HEK293 (cell line): ENCODE results near the gene C3AR1.

Experiments
- GFI1B ChIP-seq: fragments of 450-650 bp; formaldehyde crosslinking; IDR thresholded peaks from 2 replicates; pipeline ENCODE4 v1.5.1; 2016; ENCODE audit warnings: missing biosample characterization, missing genetic modification characterization
- HOXD13 ChIP-seq: sonication (generic); formaldehyde crosslinking; IDR thresholded peaks from 2 replicates; pipeline ENCODE4 v1.8.0; 2022; ENCODE audit warnings: missing genetic modification reagents, borderline replicate concordance
- KLF9 ChIP-seq: fragments of 450-650 bp; formaldehyde crosslinking; IDR thresholded peaks from 2 replicates; pipeline ENCODE4 v1.5.1; 2016; ENCODE audit warnings: missing biosample characterization, missing genetic modification characterization, low read depth
- PRDM1 ChIP-seq: fragments of 450-650 bp; formaldehyde crosslinking; IDR thresholded peaks from 2 replicates; pipeline ENCODE4; 2016; ENCODE audit warnings: missing biosample characterization, missing genetic modification characterization
- SETDB1 ChIP-seq: IDR thresholded peaks from one replicate; pipeline ENCODE4 v1.6.1; 2017; ENCODE audit warnings: mild to moderate bottlenecking, low read length, moderate library complexity, mixed read lengths; ENCODE audit not compliant: insufficient read length
- ZFHX2 ChIP-seq: fragments of 450-650 bp; formaldehyde crosslinking; conservative IDR thresholded peaks from 2 replicates; pipeline ENCODE4 v1.5.1; 2016; ENCODE audit warnings: missing biosample characterization, missing genetic modification characterization
- ZNF133 ChIP-seq: fragments of 450-650 bp; formaldehyde crosslinking; IDR thresholded peaks from 2 replicates; pipeline ENCODE4 v1.5.1; 2016; ENCODE audit warnings: missing biosample characterization, missing genetic modification characterization
- ZNF146 ChIP-seq: fragments of 450-650 bp; formaldehyde crosslinking; IDR thresholded peaks from 2 replicates; pipeline ENCODE4 v1.5.1; 2016; ENCODE audit warnings: missing biosample characterization, missing genetic modification characterization
- ZNF302 ChIP-seq: fragments of 450-650 bp; formaldehyde crosslinking; IDR thresholded peaks from 2 replicates; pipeline ENCODE4 v1.5.1; 2016; ENCODE audit warnings: missing biosample characterization, missing genetic modification characterization, low read depth
- ZNF324 ChIP-seq: fragments of 450-650 bp; formaldehyde crosslinking; IDR thresholded peaks from 2 replicates; pipeline ENCODE4 v1.5.1; 2016; ENCODE audit warnings: missing biosample characterization, missing genetic modification characterization
- ZNF37A ChIP-seq: fragments of 450-650 bp; IDR thresholded peaks from 2 replicates; pipeline ENCODE4 v1.5.1; 2018; ENCODE audit warnings: missing biosample characterization, missing genetic modification characterization
- ZNF433 ChIP-seq: fragments of 450-650 bp; formaldehyde crosslinking; IDR thresholded peaks from 2 replicates; pipeline ENCODE4 v1.5.1; 2016; ENCODE audit warnings: missing biosample characterization, missing genetic modification characterization, low read depth
- TF ChIP-seq, protein P1 (sequence below): fragments of 450-650 bp; formaldehyde crosslinking; IDR thresholded peaks from 2 replicates; pipeline ENCODE4 v1.5.1; 2016; ENCODE audit warnings: missing biosample characterization, missing genetic modification characterization
- TF ChIP-seq, protein P2 (sequence below): fragments of 450-650 bp; formaldehyde crosslinking; IDR thresholded peaks from 2 replicates; pipeline ENCODE4 v1.5.1; 2016; ENCODE audit warnings: missing biosample characterization, missing genetic modification characterization
- TF ChIP-seq, protein P3 (sequence below): fragments of 450-650 bp; formaldehyde crosslinking; IDR thresholded peaks from 2 replicates; pipeline ENCODE4 v1.5.1; 2016; ENCODE audit warnings: missing biosample characterization, missing genetic modification characterization
- TF ChIP-seq, protein P4 (sequence below): fragments of 450-650 bp; formaldehyde crosslinking; IDR thresholded peaks from 2 replicates; pipeline ENCODE4 v1.5.1; 2017; ENCODE audit warnings: missing biosample characterization, missing genetic modification characterization
- TF ChIP-seq, protein P5 (sequence below): sonication (generic); formaldehyde crosslinking; IDR thresholded peaks from 2 replicates; pipeline ENCODE4 v1.8.1; 2022; ENCODE audit warnings: mild to moderate bottlenecking, moderate library complexity, missing genetic modification reagents
- TF ChIP-seq, protein P6 (sequence below): fragments of 450-650 bp; formaldehyde crosslinking; IDR thresholded peaks from 2 replicates; pipeline ENCODE4 v1.5.1; 2016; ENCODE audit warnings: missing biosample characterization, missing genetic modification characterization
- TF ChIP-seq, protein P7 (sequence below): fragments of 450-650 bp; formaldehyde crosslinking; conservative IDR thresholded peaks from 2 replicates; pipeline ENCODE4 v1.5.1; 2016; ENCODE audit warnings: low read depth, missing biosample characterization, missing genetic modification characterization
- TF ChIP-seq, protein P8 (sequence below): fragments of 450-650 bp; formaldehyde crosslinking; IDR thresholded peaks from 2 replicates; pipeline ENCODE4 v1.5.1; 2016; ENCODE audit warnings: missing biosample characterization, missing genetic modification characterization

C3AR1 gene

DNA sequence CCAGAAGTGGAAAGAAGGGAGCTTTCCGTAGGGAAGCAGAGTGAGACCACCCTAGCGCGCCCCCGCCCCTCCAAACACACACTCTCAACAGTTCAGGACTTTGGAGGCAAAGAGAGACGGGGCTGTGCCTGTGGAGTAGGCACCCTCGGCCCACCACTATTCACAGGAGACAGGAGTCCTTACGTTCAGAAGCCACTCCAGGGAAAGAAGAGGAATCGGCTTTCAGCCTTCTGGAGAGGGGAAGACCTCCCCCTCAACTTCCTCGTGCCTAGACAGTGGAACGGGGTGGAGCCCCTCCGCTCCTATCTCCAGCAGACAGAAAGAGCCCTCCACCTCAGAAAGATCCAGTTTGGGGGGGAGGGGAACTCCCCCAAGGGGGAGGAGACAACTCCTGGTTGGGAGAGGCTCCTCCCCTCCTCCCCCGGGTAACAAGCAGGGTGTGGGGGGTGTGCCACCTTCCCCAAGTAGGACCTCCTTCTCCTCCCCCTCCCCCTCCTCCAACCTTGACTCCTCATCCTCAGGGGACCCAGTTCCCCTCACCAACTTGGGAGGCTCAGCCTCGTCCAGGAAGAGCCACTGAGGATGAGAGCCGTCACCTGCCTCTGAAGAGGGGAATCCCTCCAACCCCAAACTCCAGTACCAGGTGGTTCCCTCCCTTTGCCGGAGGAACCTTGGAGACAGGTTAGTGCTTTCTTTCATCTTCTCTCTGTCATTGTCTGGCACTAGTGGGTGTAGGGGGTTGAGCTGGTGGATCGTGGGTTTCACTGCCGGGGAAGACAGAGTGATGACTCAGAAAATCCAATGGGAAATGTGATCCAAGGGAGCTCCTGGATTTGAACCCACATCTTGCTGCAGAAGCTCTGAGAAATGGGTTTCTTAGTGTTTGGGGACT lies 32.8 kb downstream of the C3AR1 start (continued):
- TF ChIP-seq, protein P1, sequence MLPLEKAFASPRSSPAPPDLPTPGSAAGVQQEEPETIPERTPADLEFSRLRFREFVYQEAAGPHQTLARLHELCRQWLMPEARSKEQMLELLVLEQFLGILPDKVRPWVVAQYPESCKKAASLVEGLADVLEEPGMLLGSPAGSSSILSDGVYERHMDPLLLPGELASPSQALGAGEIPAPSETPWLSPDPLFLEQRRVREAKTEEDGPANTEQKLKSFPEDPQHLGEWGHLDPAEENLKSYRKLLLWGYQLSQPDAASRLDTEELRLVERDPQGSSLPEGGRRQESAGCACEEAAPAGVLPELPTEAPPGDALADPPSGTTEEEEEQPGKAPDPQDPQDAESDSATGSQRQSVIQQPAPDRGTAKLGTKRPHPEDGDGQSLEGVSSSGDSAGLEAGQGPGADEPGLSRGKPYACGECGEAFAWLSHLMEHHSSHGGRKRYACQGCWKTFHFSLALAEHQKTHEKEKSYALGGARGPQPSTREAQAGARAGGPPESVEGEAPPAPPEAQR (tag by site-specific recombination): no peak
- TF ChIP-seq SETDB1 (no peak), ZNF37A (no peak), ZNF146 (no peak), ZFHX2 (tag by site-specific recombination) (peak; percentile 84), ZNF324 (tag by site-specific recombination) (no peak), KLF9 (tag by site-specific recombination) (peak; percentile 80), ZNF302 (tag by site-specific recombination) (no peak), ZNF133 (no peak), HOXD13 (no peak), PRDM1 (tag by site-specific recombination) (peak; percentile 40), GFI1B (tag by site-specific recombination) (no peak), ZNF433 (tag by site-specific recombination) (no peak)
- TF ChIP-seq, protein P2, sequence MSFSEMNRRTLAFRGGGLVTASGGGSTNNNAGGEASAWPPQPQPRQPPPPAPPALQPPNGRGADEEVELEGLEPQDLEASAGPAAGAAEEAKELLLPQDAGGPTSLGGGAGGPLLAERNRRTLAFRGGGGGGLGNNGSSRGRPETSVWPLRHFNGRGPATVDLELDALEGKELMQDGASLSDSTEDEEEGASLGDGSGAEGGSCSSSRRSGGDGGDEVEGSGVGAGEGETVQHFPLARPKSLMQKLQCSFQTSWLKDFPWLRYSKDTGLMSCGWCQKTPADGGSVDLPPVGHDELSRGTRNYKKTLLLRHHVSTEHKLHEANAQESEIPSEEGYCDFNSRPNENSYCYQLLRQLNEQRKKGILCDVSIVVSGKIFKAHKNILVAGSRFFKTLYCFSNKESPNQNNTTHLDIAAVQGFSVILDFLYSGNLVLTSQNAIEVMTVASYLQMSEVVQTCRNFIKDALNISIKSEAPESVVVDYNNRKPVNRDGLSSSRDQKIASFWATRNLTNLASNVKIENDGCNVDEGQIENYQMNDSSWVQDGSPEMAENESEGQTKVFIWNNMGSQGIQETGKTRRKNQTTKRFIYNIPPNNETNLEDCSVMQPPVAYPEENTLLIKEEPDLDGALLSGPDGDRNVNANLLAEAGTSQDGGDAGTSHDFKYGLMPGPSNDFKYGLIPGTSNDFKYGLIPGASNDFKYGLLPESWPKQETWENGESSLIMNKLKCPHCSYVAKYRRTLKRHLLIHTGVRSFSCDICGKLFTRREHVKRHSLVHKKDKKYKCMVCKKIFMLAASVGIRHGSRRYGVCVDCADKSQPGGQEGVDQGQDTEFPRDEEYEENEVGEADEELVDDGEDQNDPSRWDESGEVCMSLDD: no peak
- TF ChIP-seq, protein P3, sequence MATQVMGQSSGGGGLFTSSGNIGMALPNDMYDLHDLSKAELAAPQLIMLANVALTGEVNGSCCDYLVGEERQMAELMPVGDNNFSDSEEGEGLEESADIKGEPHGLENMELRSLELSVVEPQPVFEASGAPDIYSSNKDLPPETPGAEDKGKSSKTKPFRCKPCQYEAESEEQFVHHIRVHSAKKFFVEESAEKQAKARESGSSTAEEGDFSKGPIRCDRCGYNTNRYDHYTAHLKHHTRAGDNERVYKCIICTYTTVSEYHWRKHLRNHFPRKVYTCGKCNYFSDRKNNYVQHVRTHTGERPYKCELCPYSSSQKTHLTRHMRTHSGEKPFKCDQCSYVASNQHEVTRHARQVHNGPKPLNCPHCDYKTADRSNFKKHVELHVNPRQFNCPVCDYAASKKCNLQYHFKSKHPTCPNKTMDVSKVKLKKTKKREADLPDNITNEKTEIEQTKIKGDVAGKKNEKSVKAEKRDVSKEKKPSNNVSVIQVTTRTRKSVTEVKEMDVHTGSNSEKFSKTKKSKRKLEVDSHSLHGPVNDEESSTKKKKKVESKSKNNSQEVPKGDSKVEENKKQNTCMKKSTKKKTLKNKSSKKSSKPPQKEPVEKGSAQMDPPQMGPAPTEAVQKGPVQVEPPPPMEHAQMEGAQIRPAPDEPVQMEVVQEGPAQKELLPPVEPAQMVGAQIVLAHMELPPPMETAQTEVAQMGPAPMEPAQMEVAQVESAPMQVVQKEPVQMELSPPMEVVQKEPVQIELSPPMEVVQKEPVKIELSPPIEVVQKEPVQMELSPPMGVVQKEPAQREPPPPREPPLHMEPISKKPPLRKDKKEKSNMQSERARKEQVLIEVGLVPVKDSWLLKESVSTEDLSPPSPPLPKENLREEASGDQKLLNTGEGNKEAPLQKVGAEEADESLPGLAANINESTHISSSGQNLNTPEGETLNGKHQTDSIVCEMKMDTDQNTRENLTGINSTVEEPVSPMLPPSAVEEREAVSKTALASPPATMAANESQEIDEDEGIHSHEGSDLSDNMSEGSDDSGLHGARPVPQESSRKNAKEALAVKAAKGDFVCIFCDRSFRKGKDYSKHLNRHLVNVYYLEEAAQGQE (tag by site-specific recombination): no peak
- TF ChIP-seq, protein P4, sequence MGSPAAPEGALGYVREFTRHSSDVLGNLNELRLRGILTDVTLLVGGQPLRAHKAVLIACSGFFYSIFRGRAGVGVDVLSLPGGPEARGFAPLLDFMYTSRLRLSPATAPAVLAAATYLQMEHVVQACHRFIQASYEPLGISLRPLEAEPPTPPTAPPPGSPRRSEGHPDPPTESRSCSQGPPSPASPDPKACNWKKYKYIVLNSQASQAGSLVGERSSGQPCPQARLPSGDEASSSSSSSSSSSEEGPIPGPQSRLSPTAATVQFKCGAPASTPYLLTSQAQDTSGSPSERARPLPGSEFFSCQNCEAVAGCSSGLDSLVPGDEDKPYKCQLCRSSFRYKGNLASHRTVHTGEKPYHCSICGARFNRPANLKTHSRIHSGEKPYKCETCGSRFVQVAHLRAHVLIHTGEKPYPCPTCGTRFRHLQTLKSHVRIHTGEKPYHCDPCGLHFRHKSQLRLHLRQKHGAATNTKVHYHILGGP: no peak
- TF ChIP-seq, protein P5, sequence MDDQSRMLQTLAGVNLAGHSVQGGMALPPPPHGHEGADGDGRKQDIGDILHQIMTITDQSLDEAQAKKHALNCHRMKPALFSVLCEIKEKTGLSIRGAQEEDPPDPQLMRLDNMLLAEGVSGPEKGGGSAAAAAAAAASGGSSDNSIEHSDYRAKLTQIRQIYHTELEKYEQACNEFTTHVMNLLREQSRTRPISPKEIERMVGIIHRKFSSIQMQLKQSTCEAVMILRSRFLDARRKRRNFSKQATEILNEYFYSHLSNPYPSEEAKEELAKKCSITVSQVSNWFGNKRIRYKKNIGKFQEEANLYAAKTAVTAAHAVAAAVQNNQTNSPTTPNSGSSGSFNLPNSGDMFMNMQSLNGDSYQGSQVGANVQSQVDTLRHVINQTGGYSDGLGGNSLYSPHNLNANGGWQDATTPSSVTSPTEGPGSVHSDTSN: no peak
- TF ChIP-seq, protein P6, sequence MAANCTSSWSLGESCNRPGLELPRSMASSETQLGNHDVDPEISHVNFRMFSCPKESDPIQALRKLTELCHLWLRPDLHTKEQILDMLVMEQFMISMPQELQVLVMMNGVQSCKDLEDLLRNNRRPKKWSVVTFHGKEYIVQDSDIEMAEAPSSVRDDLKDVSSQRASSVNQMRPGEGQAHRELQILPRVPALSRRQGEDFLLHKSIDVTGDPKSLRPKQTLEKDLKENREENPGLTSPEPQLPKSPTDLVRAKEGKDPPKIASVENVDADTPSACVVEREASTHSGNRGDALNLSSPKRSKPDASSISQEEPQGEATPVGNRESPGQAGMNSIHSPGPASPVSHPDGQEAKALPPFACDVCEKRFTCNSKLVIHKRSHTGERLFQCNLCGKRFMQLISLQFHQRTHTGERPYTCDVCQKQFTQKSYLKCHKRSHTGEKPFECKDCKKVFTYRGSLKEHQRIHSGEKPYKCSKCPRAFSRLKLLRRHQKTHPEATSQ: no peak
- TF ChIP-seq, protein P7, sequence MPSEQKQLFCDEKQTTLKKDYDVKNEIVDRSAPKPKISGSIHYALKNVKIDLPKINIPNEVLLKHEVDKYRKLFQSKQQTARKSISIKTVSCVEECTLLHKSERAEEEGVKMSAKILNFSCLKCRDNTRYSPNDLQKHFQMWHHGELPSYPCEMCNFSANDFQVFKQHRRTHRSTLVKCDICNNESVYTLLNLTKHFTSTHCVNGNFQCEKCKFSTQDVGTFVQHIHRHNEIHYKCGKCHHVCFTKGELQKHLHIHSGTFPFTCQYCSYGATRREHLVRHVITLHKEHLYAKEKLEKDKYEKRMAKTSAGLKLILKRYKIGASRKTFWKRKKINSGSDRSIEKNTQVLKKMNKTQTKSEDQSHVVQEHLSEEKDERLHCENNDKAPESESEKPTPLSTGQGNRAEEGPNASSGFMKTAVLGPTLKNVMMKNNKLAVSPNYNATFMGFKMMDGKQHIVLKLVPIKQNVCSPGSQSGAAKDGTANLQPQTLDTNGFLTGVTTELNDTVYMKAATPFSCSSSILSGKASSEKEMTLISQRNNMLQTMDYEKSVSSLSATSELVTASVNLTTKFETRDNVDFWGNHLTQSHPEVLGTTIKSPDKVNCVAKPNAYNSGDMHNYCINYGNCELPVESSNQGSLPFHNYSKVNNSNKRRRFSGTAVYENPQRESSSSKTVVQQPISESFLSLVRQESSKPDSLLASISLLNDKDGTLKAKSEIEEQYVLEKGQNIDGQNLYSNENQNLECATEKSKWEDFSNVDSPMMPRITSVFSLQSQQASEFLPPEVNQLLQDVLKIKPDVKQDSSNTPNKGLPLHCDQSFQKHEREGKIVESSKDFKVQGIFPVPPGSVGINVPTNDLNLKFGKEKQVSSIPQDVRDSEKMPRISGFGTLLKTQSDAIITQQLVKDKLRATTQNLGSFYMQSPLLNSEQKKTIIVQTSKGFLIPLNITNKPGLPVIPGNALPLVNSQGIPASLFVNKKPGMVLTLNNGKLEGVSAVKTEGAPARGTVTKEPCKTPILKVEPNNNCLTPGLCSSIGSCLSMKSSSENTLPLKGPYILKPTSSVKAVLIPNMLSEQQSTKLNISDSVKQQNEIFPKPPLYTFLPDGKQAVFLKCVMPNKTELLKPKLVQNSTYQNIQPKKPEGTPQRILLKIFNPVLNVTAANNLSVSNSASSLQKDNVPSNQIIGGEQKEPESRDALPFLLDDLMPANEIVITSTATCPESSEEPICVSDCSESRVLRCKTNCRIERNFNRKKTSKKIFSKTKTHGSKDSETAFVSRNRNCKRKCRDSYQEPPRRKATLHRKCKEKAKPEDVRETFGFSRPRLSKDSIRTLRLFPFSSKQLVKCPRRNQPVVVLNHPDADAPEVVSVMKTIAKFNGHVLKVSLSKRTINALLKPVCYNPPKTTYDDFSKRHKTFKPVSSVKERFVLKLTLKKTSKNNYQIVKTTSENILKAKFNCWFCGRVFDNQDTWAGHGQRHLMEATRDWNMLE (tag by site-specific recombination): no peak
- TF ChIP-seq, protein P8, sequence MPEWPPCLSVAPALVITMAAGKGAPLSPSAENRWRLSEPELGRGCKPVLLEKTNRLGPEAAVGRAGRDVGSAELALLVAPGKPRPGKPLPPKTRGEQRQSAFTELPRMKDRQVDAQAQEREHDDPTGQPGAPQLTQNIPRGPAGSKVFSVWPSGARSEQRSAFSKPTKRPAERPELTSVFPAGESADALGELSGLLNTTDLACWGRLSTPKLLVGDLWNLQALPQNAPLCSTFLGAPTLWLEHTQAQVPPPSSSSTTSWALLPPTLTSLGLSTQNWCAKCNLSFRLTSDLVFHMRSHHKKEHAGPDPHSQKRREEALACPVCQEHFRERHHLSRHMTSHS (tag by site-specific recombination): no peak
